ENCODE results near the gene CNTF. TPM values are rescaled to one million over a fixed set of nuclear protein-coding genes. Genes with fewer than 3 reads are reported as not detected.

The CNTF gene
- total and polyA plus RNA-seq, 10 of the 15 experiments (the other 5 are each of a cell fraction or from before 2014, with no cell fraction given) = 0.16 to 2.3 (median 0.73) TPM

GRCh38 chr11:58658623-58659022 lies 36.2 kb downstream of the CNTF start (continued):
- TF ChIP-seq CTCF (IDR thresholded peaks at IDR 0.05 in 2 of 3, conservative IDR thresholded peaks at IDR 0.05 in 1 of 3; ENCODE audit: control insufficient read depth in 2 of 3, extremely low read depth in 1 of 3, insufficient read depth in 1 of 3, low read depth in 3 of 3, low read length in 3 of 3) = no peak
- TF ChIP-seq ELK1 (IDR thresholded peaks at IDR 0.05; ENCODE audit: low read depth, low read length) = no peak
- TF ChIP-seq RAD51 (IDR thresholded peaks at IDR 0.05) = no peak
- no peak for TF ChIP-seq ZBED1 (IDR thresholded peaks at IDR 0.05; ENCODE audit: borderline replicate concordance)
- no peak for TF ChIP-seq EP300 (IDR thresholded peaks at IDR 0.05; ENCODE audit: borderline replicate concordance in 1 of 2, control insufficient read depth in 1 of 2, low read depth in 2 of 2, low read length in 2 of 2)
- no peak for TF ChIP-seq RAD21 (IDR thresholded peaks at IDR 0.05; ENCODE audit: insufficient read depth, low read depth, low read length)

GRCh38 chr11:58659404-58659803 lies 36.9 kb downstream of the CNTF start:
- 0% methylated on average over 2 of the region's 2 CpGs for WGBS (ENCODE audit: insufficient coverage, insufficient replicate concordance, low lambda C conversion rate, missing lambda C conversion rate)
- no peak overlapping the region for H3K4me2 ChIP-seq (ENCODE audit: control insufficient read depth, insufficient read depth)
- no peak overlapping the region for H2AFZ ChIP-seq (ENCODE audit: control insufficient read depth, low read depth, low read length)
- DNase-seq (ENCODE audit: low read depth, low spot score) (no peak), FAIRE-seq (no peak), ATAC-seq (no peak)
- H4K20me1 ChIP-seq (ENCODE audit: control insufficient read depth, insufficient read depth) = no peaks in the 10 kb centered on the region
- POLR2A ChIA-PET = no interaction called here
- no peaks in the 10 kb centered on the region for H3K36me3 ChIP-seq (ENCODE audit: control insufficient read depth in 2 of 2, insufficient read depth in 2 of 2, low read length in 1 of 2)
- SMC1A ChIA-PET (ENCODE audit: uncharacterized antibody, unreplicated experiment) = interaction anchor here (0.6 to 2.9 kb wide), 2 partner anchors 12 to 17 kb away, joined by 3 to 10 read pairs; no protein-coding TSS in a partner anchor
- CTCF ChIA-PET = interaction anchor here (0.8 to 1.0 kb wide), 2 partner anchors 12 to 15 kb away, joined by 3 to 6 read pairs; no protein-coding TSS in a partner anchor
- RAD21 ChIA-PET (ENCODE audit: unreplicated experiment) = interaction anchor here (1.7 kb wide), 1 partner anchor 12 kb away, joined by 6 read pairs; no protein-coding TSS in a partner anchor
- no peak overlapping the region for H3K4me3 ChIP-seq
- H3K9ac ChIP-seq (ENCODE audit: control insufficient read depth, insufficient read depth, low read length) = no peak overlapping the region
- no peaks in the 10 kb centered on the region for H3K79me2 ChIP-seq (ENCODE audit: control insufficient read depth, insufficient read depth, low read length)
- H3K9me3 ChIP-seq (replicated peaks; ENCODE audit: control insufficient read depth, insufficient read depth, low read length) = no peaks in the 10 kb centered on the region
- intact Hi-C loops (cut with micrococcal nuclease; ENCODE audit: unreplicated experiment) (no loop called here), in situ Hi-C loops (cut with MboI) (loop anchor here (10.0 kb wide), 1 partner anchor 495 kb away; no protein-coding TSS in a partner anchor)
- no TSS peak for BruUV-seq (replicated peaks)
- peaks cover 4% of the 10 kb centered on the region; the same call in 1 of the 2 replicates for H3K4me1 ChIP-seq (ENCODE audit: control insufficient read depth, insufficient read depth, low read length)
- H3K27ac ChIP-seq (ENCODE audit: control insufficient read depth, insufficient read depth) = no peak overlapping the region
- no peaks in the 10 kb centered on the region for H3K27me3 ChIP-seq (replicated peaks in 1 of 2; ENCODE audit: control insufficient read depth in 2 of 2, insufficient read depth in 2 of 2, low read length in 1 of 2)
- TF ChIP-seq ATF2 (IDR thresholded peaks at IDR 0.05; ENCODE audit: low read length) (no peak), TAF1 (IDR thresholded peaks at IDR 0.05; ENCODE audit: borderline replicate concordance, low read depth, low read length) (no peak), RAD21 (IDR thresholded peaks at IDR 0.05; ENCODE audit: insufficient read depth, low read depth, low read length) (no peak), MYB (IDR thresholded peaks at IDR 0.05; ENCODE audit: borderline replicate concordance, low read depth, low read length) (no peak), NRF1 (conservative IDR thresholded peaks at IDR 0.05; ENCODE audit: low read depth, low read length) (no peak), GATAD2B (conservative IDR thresholded peaks at IDR 0.05; ENCODE audit: low read depth) (no peak), BHLHE40 (IDR thresholded peaks at IDR 0.05; ENCODE audit: borderline replicate concordance in 1 of 2, low read depth in 2 of 2, low read length in 1 of 2) (no peak), ZBTB4 (CRISPR knock-in tag; IDR thresholded peaks at IDR 0.05) (no peak)

Measured in GM12878 (cell line).